Testis (tissue), 2 donors: ENCODE results near the gene ALOX15B.

Experiments used
- CTCF ChIP-seq, 3 experiments: fragments of 450-650 bp in 2 of 3; fragments of 200-600 bp in 1 of 3; sonication (generic) in 1 of 3; IDR thresholded peaks; one replicate each; pipeline ENCODE4 v1.5.1; 2016 to 2019; ENCODE audit warnings: antibody characterized with exemption in 3 of 3, mild to moderate bottlenecking in 2 of 3, moderate library complexity in 1 of 3
- POLR2A ChIP-seq: fragments of 450-650 bp; IDR thresholded peaks from one replicate; pipeline ENCODE4 v1.6.1; 2017; ENCODE audit warnings: antibody characterized with exemption, mild to moderate bottlenecking, moderate library complexity

DNA sequence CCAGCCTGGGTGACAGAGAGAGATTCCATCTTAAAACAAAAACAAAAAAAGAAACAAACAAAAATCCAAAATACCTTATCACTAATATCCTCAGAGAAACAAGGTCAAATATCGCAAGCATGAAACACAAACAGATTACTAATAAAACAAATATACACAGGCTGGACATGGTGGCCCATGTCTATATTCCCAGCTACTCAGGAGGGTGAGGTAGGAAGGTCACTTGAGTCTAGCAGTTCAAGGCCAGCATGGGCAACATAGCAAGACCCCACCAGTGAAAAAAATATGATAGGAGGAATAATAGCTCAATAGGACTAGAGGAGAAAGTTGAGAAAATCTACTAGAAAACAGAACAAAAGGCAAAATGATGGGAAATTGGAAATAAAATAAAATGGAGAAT is 6.9 kb upstream of the ALOX15B start:
- no peak for TF ChIP-seq CTCF (IDR thresholded peaks at IDR 0.05)
- TF ChIP-seq POLR2A: no peak
